Right atrium auricular region (tissue), 2 donors: Measurements from ENCODE around the gene TBC1D8. TPM values are rescaled to one million over a fixed set of nuclear protein-coding genes. Genes with fewer than 3 reads are reported as not detected.

ENCODE experiments used
- DNase-seq: peaks from one replicate; pipeline ENCODE4 v3.0.0-alpha.2; 2019; ENCODE audit warnings: low spot score
- H3K27ac ChIP-seq, 2 donors: fragments of 200-600 bp; sonication (generic); 1 replicate in 1 of 2; 2 replicates in 1 of 2; pipeline ENCODE4 v1.5.1; 2016 to 2019
- H3K27me3 ChIP-seq, 2 donors: fragments of 200-600 bp; sonication (generic); one replicate each; pipeline versions ENCODE4 v1.5.1 to v1.6.0; 2017 to 2019
- H3K36me3 ChIP-seq: fragments of 200-600 bp; sonication (generic); one replicate; pipeline ENCODE4 v1.5.1; 2016
- H3K4me1 ChIP-seq, 2 donors: fragments of 200-600 bp; sonication (generic); one replicate each; pipeline versions ENCODE4 v1.5.1 to v1.6.0; 2017 to 2019
- H3K4me3 ChIP-seq, 2 donors: fragments of 200-600 bp; sonication (generic); 1 replicate in 1 of 2; 2 replicates in 1 of 2; pipeline ENCODE4 v1.5.1; 2017 to 2019; ENCODE audit warnings: mild to moderate bottlenecking in 1 of 2, moderate library complexity in 1 of 2
- H3K9me3 ChIP-seq, 2 donors: fragments of 200-600 bp; sonication (generic); one replicate each; pipeline ENCODE4 v1.5.1; 2019
- total RNA-seq, 2 donors: library from RNA; depleted of rRNA; stranded (reverse); fragments of >200 nt; gene quantifications; one replicate each; pipeline ENCODE4 v1.1.0, GENCODE V29; 2016
- TF ChIP-seq, protein P1 (sequence below), 2 donors: fragments of 200-600 bp; sonication (generic); IDR thresholded peaks; one replicate each; pipeline ENCODE4 v1.5.1; 2019; ENCODE audit warnings: antibody characterized with exemption in 2 of 2

The TBC1D8 gene
- total RNA-seq, 2 donors from 2014 or later = 42.3 to 50.3 TPM

- Histone ChIP-seq H3K4me1 (peaks cover 0 to 25% of the 10 kb centered on the region in 2 donors), H3K9me3 (no peaks in the 10 kb centered on the region), H3K36me3 (peaks cover 31% of the 10 kb centered on the region), H3K27me3 (no peaks in the 10 kb centered on the region), H3K4me3 (no peak overlapping the region), H3K27ac (no peak overlapping the region)
- TF ChIP-seq, protein P1, sequence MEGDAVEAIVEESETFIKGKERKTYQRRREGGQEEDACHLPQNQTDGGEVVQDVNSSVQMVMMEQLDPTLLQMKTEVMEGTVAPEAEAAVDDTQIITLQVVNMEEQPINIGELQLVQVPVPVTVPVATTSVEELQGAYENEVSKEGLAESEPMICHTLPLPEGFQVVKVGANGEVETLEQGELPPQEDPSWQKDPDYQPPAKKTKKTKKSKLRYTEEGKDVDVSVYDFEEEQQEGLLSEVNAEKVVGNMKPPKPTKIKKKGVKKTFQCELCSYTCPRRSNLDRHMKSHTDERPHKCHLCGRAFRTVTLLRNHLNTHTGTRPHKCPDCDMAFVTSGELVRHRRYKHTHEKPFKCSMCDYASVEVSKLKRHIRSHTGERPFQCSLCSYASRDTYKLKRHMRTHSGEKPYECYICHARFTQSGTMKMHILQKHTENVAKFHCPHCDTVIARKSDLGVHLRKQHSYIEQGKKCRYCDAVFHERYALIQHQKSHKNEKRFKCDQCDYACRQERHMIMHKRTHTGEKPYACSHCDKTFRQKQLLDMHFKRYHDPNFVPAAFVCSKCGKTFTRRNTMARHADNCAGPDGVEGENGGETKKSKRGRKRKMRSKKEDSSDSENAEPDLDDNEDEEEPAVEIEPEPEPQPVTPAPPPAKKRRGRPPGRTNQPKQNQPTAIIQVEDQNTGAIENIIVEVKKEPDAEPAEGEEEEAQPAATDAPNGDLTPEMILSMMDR (IDR thresholded peaks at IDR 0.05) = no peak
- no peak for DNase-seq
These were observed 151.2 kb downstream of the TBC1D8 start for GRCh38 chr2:100999995-101000394.

DNA sequence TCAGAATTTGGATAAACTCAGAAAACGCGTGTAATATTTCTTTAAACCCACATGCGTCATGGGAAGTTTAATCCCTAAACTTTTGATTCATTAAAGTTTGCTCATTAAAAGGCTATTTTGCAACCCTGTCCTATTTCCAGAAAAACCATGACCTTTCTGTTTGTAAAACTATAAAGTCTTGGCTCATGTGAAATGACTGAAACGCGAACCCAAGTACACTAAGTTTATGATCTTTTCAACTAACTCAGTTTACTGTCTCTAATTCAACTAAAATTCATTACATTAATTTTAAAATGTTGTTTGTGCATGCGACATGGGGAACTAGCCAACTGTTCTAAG is 153.0 kb downstream of the TBC1D8 start:
- TF ChIP-seq, protein P1 (IDR thresholded peaks at IDR 0.05) = no peak
- no peaks in the 10 kb centered on the region for H3K9me3 ChIP-seq
- DNase-seq = no peak
- H3K4me1 ChIP-seq = peaks cover 0 to 10% of the 10 kb centered on the region in 2 donors
- H3K36me3 ChIP-seq = peaks cover 26% of the 10 kb centered on the region
- H3K27me3 ChIP-seq = no peaks in the 10 kb centered on the region
- H3K4me3 ChIP-seq = no peak overlapping the region
- H3K27ac ChIP-seq = no peak overlapping the region

DNA sequence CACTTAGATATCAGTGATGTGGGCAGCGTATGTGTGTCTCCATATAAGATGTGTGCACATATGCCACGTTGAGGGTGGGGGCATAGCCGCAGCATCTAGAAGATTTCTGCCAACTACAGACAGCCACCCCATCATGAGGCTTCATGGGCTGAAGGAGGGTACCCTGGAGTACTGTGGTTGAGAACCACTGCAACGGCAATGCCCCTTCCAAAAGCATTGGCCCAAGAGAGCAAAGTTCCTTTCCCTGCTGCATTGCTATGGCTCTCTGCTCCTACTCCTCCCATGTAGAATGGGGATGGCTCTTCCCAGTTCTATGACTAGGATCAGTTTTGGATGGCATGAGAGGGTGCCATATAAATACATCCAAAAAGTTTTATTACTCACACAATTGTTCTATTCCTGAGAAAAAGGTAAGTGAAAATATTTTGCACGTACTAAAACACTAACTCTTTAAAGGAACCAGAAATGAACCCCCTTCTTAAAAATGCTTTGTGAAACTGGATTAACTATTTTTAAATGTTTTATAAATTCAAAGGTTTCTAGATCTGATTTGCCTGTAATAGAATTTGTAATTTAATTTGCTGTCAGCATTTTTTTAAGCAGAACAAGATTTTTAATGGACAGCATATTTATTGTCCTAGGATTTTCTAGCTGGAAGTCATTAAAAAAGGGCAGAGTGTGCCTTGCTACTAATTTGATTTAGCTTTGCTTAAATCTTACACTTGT is 153.5 kb downstream of the TBC1D8 start:
- Histone ChIP-seq H3K27ac (no peak overlapping the region), H3K27me3 (no peaks in the 10 kb centered on the region), H3K4me3 (no peak overlapping the region), H3K9me3 (no peaks in the 10 kb centered on the region), H3K4me1 (peaks cover 0 to 6% of the 10 kb centered on the region in 2 donors), H3K36me3 (peaks cover 23% of the 10 kb centered on the region)
- no peak for DNase-seq
- TF ChIP-seq, protein P1 (IDR thresholded peaks at IDR 0.05) = no peak

GRCh38 chr2:100995309-100996075 is 155.7 kb downstream of the TBC1D8 start:
- H3K4me3 ChIP-seq = no peak overlapping the region
- no peak overlapping the region for H3K27ac ChIP-seq
- H3K9me3 ChIP-seq = no peaks in the 10 kb centered on the region
- no peaks in the 10 kb centered on the region for H3K27me3 ChIP-seq
- peaks cover 34% of the 10 kb centered on the region for H3K36me3 ChIP-seq
- no peak for DNase-seq
- TF ChIP-seq, protein P1 (IDR thresholded peaks at IDR 0.05) = no peak
- no peaks in the 10 kb centered on the region for H3K4me1 ChIP-seq

DNA sequence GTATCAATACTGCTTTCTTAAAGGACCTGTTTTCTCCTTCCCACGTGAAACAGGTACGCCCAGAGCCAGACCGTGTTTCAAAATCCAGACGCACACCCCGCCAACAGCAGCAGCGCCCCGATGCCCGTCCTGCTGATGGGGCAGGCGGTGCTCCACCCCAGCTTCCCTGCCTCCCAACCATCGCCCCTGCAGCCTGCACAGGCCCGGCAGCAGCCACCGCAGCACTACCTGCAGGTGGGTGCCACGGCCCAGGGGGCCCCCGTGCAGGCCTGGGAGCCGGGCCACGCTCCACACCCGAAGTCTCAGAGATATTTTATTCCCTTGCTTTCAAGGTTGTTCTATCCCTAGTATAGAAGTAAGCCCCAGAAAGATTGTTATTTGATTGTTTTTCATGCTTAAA is 157.9 kb downstream of the TBC1D8 start:
- peaks cover 35% of the 10 kb centered on the region for H3K36me3 ChIP-seq
- no peaks in the 10 kb centered on the region for H3K27me3 ChIP-seq
- no peak for DNase-seq
- no peaks in the 10 kb centered on the region for H3K9me3 ChIP-seq
- TF ChIP-seq, protein P1 (IDR thresholded peaks at IDR 0.05) = no peak
- H3K4me1 ChIP-seq = no peaks in the 10 kb centered on the region
- no peak overlapping the region for H3K4me3 ChIP-seq
- H3K27ac ChIP-seq = no peak overlapping the region
